ENCODE results near the gene AEBP2. TPM values are rescaled to one million over a fixed set of nuclear protein-coding genes. Genes with fewer than 3 reads are reported as not detected.

AEBP2 gene
- total RNA-seq, 1 donor from 2014 or later = 21.0 TPM

- Mint-ChIP-seq H3K27me3 (ENCODE audit: unreplicated experiment) (peaks cover 6% of the 10 kb centered on the region), H3K27ac (ENCODE audit: unreplicated experiment) (no peak overlapping the region), H3K36me3 (ENCODE audit: unreplicated experiment) (no peaks in the 10 kb centered on the region), H3K4me3 (ENCODE audit: unreplicated experiment) (no peak overlapping the region), H3K9me3 (ENCODE audit: unreplicated experiment) (peaks cover 9% of the 10 kb centered on the region), H3K4me1 (ENCODE audit: low read depth, unreplicated experiment) (peaks cover 9% of the 10 kb centered on the region)
- TF ChIP-seq CTCF (IDR thresholded peaks at IDR 0.05; ENCODE audit: partially characterized antibody, unreplicated experiment) = no peak
- no peak for DNase-seq
Observed at GRCh38 chr12:19443585-19443984, 4.3 kb downstream of the AEBP2 start.

- H3K36me3 Mint-ChIP-seq (ENCODE audit: unreplicated experiment) = no peaks in the 10 kb centered on the region
- H3K27me3 Mint-ChIP-seq (ENCODE audit: unreplicated experiment) = peaks cover 4% of the 10 kb centered on the region
- no peak for TF ChIP-seq CTCF (IDR thresholded peaks at IDR 0.05; ENCODE audit: partially characterized antibody, unreplicated experiment)
- H3K27ac Mint-ChIP-seq (ENCODE audit: unreplicated experiment) = no peak overlapping the region
- no peak for DNase-seq
- peaks cover 4% of the 10 kb centered on the region for H3K9me3 Mint-ChIP-seq (ENCODE audit: unreplicated experiment)
- H3K4me1 Mint-ChIP-seq (ENCODE audit: low read depth, unreplicated experiment) = peaks cover 10% of the 10 kb centered on the region
- no peak overlapping the region for H3K4me3 Mint-ChIP-seq (ENCODE audit: unreplicated experiment)
Observed at GRCh38 chr12:19444097-19444496, 4.8 kb downstream of the AEBP2 start.

GRCh38 chr12:19447386-19447785 lies 8.1 kb downstream of the AEBP2 start:
- H3K4me1 Mint-ChIP-seq (ENCODE audit: low read depth, unreplicated experiment) = peaks cover 14% of the 10 kb centered on the region
- TF ChIP-seq CTCF (IDR thresholded peaks at IDR 0.05; ENCODE audit: partially characterized antibody, unreplicated experiment) = no peak
- no peak overlapping the region for H3K4me3 Mint-ChIP-seq (ENCODE audit: unreplicated experiment)
- no peak overlapping the region for H3K27ac Mint-ChIP-seq (ENCODE audit: unreplicated experiment)
- H3K9me3 Mint-ChIP-seq (ENCODE audit: unreplicated experiment) = no peaks in the 10 kb centered on the region
- no peaks in the 10 kb centered on the region for H3K36me3 Mint-ChIP-seq (ENCODE audit: unreplicated experiment)
- DNase-seq = no peak
- peaks cover 2% of the 10 kb centered on the region for H3K27me3 Mint-ChIP-seq (ENCODE audit: unreplicated experiment)

GRCh38 chr12:19449814-19450213 lies 10.5 kb downstream of the AEBP2 start:
- no peak for DNase-seq
- Mint-ChIP-seq H3K36me3 (ENCODE audit: unreplicated experiment) (no peaks in the 10 kb centered on the region), H3K4me3 (ENCODE audit: unreplicated experiment) (no peak overlapping the region), H3K4me1 (ENCODE audit: low read depth, unreplicated experiment) (peaks cover 9% of the 10 kb centered on the region), H3K27me3 (ENCODE audit: unreplicated experiment) (no peaks in the 10 kb centered on the region), H3K27ac (ENCODE audit: unreplicated experiment) (no peak overlapping the region), H3K9me3 (ENCODE audit: unreplicated experiment) (no peaks in the 10 kb centered on the region)
- no peak for TF ChIP-seq CTCF (IDR thresholded peaks at IDR 0.05; ENCODE audit: partially characterized antibody, unreplicated experiment)

- H3K4me1 Mint-ChIP-seq (ENCODE audit: low read depth, unreplicated experiment) = peaks cover 9% of the 10 kb centered on the region
- no peaks in the 10 kb centered on the region for H3K9me3 Mint-ChIP-seq (ENCODE audit: unreplicated experiment)
- H3K27me3 Mint-ChIP-seq (ENCODE audit: unreplicated experiment) = no peaks in the 10 kb centered on the region
- no peak for DNase-seq
- no peak overlapping the region for H3K27ac Mint-ChIP-seq (ENCODE audit: unreplicated experiment)
- H3K4me3 Mint-ChIP-seq (ENCODE audit: unreplicated experiment) = no peak overlapping the region
- no peak for TF ChIP-seq CTCF (IDR thresholded peaks at IDR 0.05; ENCODE audit: partially characterized antibody, unreplicated experiment)
- no peaks in the 10 kb centered on the region for H3K36me3 Mint-ChIP-seq (ENCODE audit: unreplicated experiment)
Observed at GRCh38 chr12:19450362-19450761, 11.1 kb downstream of the AEBP2 start.

Measured in glutamatergic neuron (in vitro differentiated cells).